Osteoblast (primary cell): ENCODE measurements around the gene ALS2CL. TPM values are rescaled to one million over a fixed set of nuclear protein-coding genes. Genes with fewer than 3 reads are reported as not detected.

ENCODE experiments used
- DNase-seq: peaks from one replicate; pipeline ENCODE4 v3.0.0; 2011; ENCODE audit warnings: low spot score, mixed read lengths; ENCODE audit not compliant: insufficient read length; ENCODE audit errors: missing footprints
- H2AFZ ChIP-seq: 2 replicates; pipeline ENCODE4 v1.6.0; 2011; ENCODE audit warnings: mild to moderate bottlenecking, low read length
- H3K27ac ChIP-seq: 2 replicates; pipeline ENCODE4 v1.5.1; 2011; ENCODE audit warnings: mild to moderate bottlenecking, low read depth, low read length, moderate library complexity
- H3K27me3 ChIP-seq: 2 replicates; pipeline ENCODE4 v1.6.0; 2012; ENCODE audit warnings: mild to moderate bottlenecking, control low read depth, inconsistent platforms, low read length, moderate library complexity; ENCODE audit not compliant: insufficient read depth
- H3K36me3 ChIP-seq: 2 replicates; pipeline ENCODE4 v1.5.1; 2011; ENCODE audit warnings: mild to moderate bottlenecking, low read length, control low read depth, moderate library complexity; ENCODE audit not compliant: insufficient read depth
- H3K4me1 ChIP-seq: 2 replicates; pipeline ENCODE4 v1.5.1; 2011; ENCODE audit warnings: mild to moderate bottlenecking, low read length, control low read depth, moderate library complexity; ENCODE audit not compliant: insufficient read depth
- H3K4me2 ChIP-seq: 2 replicates; pipeline ENCODE4 v1.6.0; 2011; ENCODE audit warnings: mild to moderate bottlenecking, low read length; ENCODE audit not compliant: insufficient read depth
- H3K4me3 ChIP-seq: fragments of 200-600 bp; sonication (generic); 3 replicates; pipeline ENCODE4 v1.5.1; 2012; ENCODE audit warnings: mild to moderate bottlenecking, low read length, inconsistent platforms; ENCODE audit not compliant: insufficient read depth
- H3K79me2 ChIP-seq: 2 replicates; pipeline ENCODE4 v1.6.0; 2012; ENCODE audit warnings: mild to moderate bottlenecking, low read length, control low read depth, inconsistent platforms; ENCODE audit not compliant: insufficient read depth
- H3K9me3 ChIP-seq: 2 replicates; pipeline ENCODE4 v1.5.1; 2011; ENCODE audit warnings: low read depth, low read length, control low read depth
- H4K20me1 ChIP-seq: 2 replicates; pipeline ENCODE4 v1.6.0; 2012; ENCODE audit warnings: mild to moderate bottlenecking, low read length, control low read depth; ENCODE audit not compliant: insufficient read depth
- total RNA-seq: library from RNA; depleted of rRNA; stranded (reverse); fragments of >200 nt; gene quantifications from 2 replicates; pipeline ENCODE4 v1.2.3, GENCODE V29; 2012
- TF ChIP-seq, protein P1 (sequence below): IDR thresholded peaks from 2 replicates; pipeline ENCODE4 v1.5.1; 2011; ENCODE audit warnings: mild to moderate bottlenecking, low read depth, low read length, moderate library complexity; ENCODE audit errors: extremely low read depth

ALS2CL gene
- total RNA-seq, 1 donor: 1.1 TPM

- Histone ChIP-seq H3K27me3 (peaks cover 16% of the 10 kb centered on the region), H3K79me2 (no peaks in the 10 kb centered on the region), H3K4me3 (no peak overlapping the region), H3K36me3 (no peaks in the 10 kb centered on the region), H3K4me2 (no peak overlapping the region), H3K27ac (no peak overlapping the region), H3K4me1 (no peaks in the 10 kb centered on the region), H4K20me1 (no peaks in the 10 kb centered on the region), H2AFZ (no peak overlapping the region), H3K9me3 (no peaks in the 10 kb centered on the region)
- DNase-seq: no peak
- TF ChIP-seq, protein P1, sequence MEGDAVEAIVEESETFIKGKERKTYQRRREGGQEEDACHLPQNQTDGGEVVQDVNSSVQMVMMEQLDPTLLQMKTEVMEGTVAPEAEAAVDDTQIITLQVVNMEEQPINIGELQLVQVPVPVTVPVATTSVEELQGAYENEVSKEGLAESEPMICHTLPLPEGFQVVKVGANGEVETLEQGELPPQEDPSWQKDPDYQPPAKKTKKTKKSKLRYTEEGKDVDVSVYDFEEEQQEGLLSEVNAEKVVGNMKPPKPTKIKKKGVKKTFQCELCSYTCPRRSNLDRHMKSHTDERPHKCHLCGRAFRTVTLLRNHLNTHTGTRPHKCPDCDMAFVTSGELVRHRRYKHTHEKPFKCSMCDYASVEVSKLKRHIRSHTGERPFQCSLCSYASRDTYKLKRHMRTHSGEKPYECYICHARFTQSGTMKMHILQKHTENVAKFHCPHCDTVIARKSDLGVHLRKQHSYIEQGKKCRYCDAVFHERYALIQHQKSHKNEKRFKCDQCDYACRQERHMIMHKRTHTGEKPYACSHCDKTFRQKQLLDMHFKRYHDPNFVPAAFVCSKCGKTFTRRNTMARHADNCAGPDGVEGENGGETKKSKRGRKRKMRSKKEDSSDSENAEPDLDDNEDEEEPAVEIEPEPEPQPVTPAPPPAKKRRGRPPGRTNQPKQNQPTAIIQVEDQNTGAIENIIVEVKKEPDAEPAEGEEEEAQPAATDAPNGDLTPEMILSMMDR: no peak
Measured at GRCh38 chr3:46730819-46731218, 37.3 kb upstream of the ALS2CL start.

GRCh38 chr3:46729038-46729437 lies 35.6 kb upstream of the ALS2CL start:
- TF ChIP-seq, protein P1: no peak
- Histone ChIP-seq H2AFZ (no peak overlapping the region), H3K9me3 (no peaks in the 10 kb centered on the region), H3K4me1 (no peaks in the 10 kb centered on the region), H3K27me3 (peaks cover 16% of the 10 kb centered on the region), H3K4me3 (no peak overlapping the region), H3K27ac (no peak overlapping the region), H3K36me3 (no peaks in the 10 kb centered on the region), H3K79me2 (no peaks in the 10 kb centered on the region), H4K20me1 (no peaks in the 10 kb centered on the region), H3K4me2 (no peak overlapping the region)
- DNase-seq: no peak

DNA sequence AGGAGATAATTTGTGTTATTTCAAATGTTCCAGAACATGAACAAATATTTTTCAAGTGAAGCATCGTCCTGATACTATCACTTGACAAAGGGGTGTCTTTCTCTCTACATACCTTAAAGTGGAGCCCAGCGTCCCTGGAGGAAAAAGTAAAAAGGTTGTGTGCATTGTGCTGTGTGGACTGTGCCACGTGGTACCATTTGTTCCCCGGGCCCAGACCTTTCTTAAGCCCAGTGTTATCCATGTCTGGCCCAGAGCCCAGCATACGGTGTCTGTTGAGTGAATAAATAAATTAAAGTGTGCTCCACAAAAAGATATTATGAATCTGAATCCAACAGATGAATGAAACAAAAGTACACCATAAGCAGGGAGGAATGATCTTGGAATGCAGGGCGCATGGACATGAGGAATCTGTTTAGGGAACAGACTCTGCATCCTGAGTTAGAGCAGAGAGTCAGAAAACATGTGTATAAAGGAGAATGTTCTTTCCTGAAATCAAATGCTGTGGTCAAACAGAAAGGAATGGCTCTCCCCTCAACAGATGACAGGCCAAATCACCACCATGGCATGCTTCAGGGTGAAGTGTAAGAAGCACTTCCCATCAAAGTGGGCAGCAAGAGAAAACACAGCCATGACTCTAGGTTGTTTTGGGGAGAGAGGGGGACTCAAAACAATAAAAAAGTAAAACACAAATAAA lies 32.3 kb upstream of the ALS2CL start:
- H3K4me2 ChIP-seq: no peak overlapping the region
- DNase-seq: no peak
- H3K4me3 ChIP-seq: no peak overlapping the region
- no peaks in the 10 kb centered on the region for H4K20me1 ChIP-seq
- no peak overlapping the region for H3K27ac ChIP-seq
- no peaks in the 10 kb centered on the region for H3K79me2 ChIP-seq
- H3K9me3 ChIP-seq: no peaks in the 10 kb centered on the region
- no peak overlapping the region for H2AFZ ChIP-seq
- TF ChIP-seq, protein P1: no peak
- H3K36me3 ChIP-seq: no peaks in the 10 kb centered on the region
- H3K4me1 ChIP-seq: no peaks in the 10 kb centered on the region
- H3K27me3 ChIP-seq: peaks cover 13% of the 10 kb centered on the region

DNA sequence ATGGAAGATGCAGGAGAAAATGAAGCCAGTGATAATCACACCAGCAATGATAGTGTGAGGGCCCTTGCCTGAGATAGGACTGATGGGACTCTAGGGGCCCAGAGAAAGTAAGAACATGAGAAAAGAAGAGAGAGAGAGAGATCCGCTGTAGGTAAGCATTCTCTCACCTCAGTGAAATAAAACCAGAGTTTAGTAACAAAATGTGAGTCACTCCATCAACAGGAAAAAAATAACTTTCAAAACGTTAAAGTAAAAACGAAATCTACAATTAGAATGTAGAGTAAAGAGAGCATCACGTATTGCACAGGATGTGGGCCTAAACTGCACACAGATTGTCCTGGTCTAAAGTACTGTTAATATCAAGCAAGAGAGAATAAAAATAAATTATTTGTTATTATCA lies 30.9 kb upstream of the ALS2CL start:
- Histone ChIP-seq H3K4me2 (no peak overlapping the region), H3K9me3 (no peaks in the 10 kb centered on the region), H3K4me3 (no peak overlapping the region), H3K79me2 (no peaks in the 10 kb centered on the region), H3K4me1 (no peaks in the 10 kb centered on the region), H3K36me3 (no peaks in the 10 kb centered on the region), H2AFZ (no peak overlapping the region), H4K20me1 (no peaks in the 10 kb centered on the region), H3K27ac (no peak overlapping the region), H3K27me3 (peaks cover 18% of the 10 kb centered on the region)
- TF ChIP-seq, protein P1: no peak
- DNase-seq: no peak
